ENCODE data around the gene PAK4.
"Not testable (repeated sequence)": the region's sequence is repeated elsewhere in the genome, so short reads cannot be mapped to it uniquely, and the experiment has no call there.

PAK4 gene

GRCh38 chr19:39128516-39129079 is 3.0 kb downstream of the PAK4 start:
- peak in 6 of 56 donors; percentile 12 to 49 (median 22) for DNase-seq

- DNase-seq, result no peak
Observed at GRCh38 chr19:39129116-39129515, 3.5 kb downstream of the PAK4 start.

- DNase-seq, result no peak
Observed at GRCh38 chr19:39130337-39131254, 5.0 kb downstream of the PAK4 start.

GRCh38 chr19:39131255-39131755 is 5.7 kb downstream of the PAK4 start:
- no peak for DNase-seq

- no peak for DNase-seq
Observed at GRCh38 chr19:39132344-39132969, 6.9 kb downstream of the PAK4 start.

- no peak for DNase-seq
Observed at GRCh38 chr19:39133431-39134270, 8.1 kb downstream of the PAK4 start.

- no peak for DNase-seq
Observed at GRCh38 chr19:39135701-39136100, 10.1 kb downstream of the PAK4 start.

- DNase-seq, result no peak
Observed at GRCh38 chr19:39136225-39136940, 10.8 kb downstream of the PAK4 start.

GRCh38 chr19:39137131-39137530 is 11.5 kb downstream of the PAK4 start:
- no peak for DNase-seq

GRCh38 chr19:39138221-39139211 is 12.9 kb downstream of the PAK4 start:
- peak in 30 of 56 donors; percentile 13 to 79 (median 43) for DNase-seq

GRCh38 chr19:39139305-39139874 is 13.8 kb downstream of the PAK4 start:
- DNase-seq, result no peak

- no peak for DNase-seq
Observed at GRCh38 chr19:39139971-39140453, 14.4 kb downstream of the PAK4 start.

GRCh38 chr19:39140594-39140993 is 15.0 kb downstream of the PAK4 start:
- no peak for DNase-seq

GRCh38 chr19:39141929-39142328 is 16.3 kb downstream of the PAK4 start:
- no peak for DNase-seq

- DNase-seq, result no peak
Observed at GRCh38 chr19:39142630-39143029, 17.0 kb downstream of the PAK4 start.

GRCh38 chr19:39143757-39144289 is 18.2 kb downstream of the PAK4 start:
- DNase-seq, result not testable (repeated sequence)

GRCh38 chr19:39144290-39145071 is 18.9 kb downstream of the PAK4 start:
- DNase-seq, result peak in 7 of 56 donors; percentile 12 to 43 (median 23)

Data from amygdala (tissue), 56 donors.